GDM1 (cell line): ENCODE results near the gene KIAA1671.

Experiments used
- DNase-seq: peaks from one replicate; lab custom pipeline; 2025; lab: John Stamatoyannopoulos, UW

Gene KIAA1671

GRCh38 chr22:25068707-25069106, 116.2 kb downstream of the KIAA1671 start:
- DNase-seq = no peak

DNA sequence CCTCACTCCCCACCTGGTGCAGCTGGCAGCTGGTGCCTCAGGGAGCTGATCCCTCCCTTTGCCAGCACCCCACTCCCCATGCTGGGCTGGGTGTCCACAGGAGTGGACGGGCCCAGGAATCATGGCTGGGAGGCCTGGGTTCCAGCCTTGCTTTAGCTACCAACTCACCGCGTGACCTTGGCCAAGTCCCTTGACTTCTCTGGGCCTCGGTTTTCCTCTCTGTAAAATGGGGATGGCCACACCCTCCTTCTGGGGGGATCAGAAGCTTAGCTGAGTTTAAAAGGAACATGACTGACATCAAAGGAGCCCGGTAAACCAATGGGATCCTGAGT, 116.9 kb downstream of the KIAA1671 start:
- no peak for DNase-seq

GRCh38 chr22:25069758-25070481, 117.4 kb downstream of the KIAA1671 start:
- DNase-seq = no peak

DNA sequence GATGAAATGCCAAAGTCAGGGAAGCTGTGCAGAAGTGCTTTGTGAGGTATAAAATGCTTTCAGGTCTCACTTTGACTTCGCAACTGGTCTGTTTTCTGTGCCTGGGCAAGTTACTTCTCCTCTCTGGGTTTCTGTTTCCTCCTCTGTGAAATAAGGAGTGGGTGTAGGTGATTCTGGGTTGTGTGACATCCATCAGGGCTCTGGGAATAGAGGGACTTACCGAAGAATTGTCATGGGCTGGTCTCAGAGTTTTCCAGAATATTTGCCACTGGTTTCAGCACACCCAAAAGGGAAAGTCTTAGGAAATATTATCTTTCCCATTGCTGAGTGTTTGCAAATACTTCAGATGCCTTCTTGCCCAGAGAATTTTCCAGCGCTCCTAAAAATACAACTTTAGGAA, 118.4 kb downstream of the KIAA1671 start:
- no peak for DNase-seq

- DNase-seq = no peak
Observed at GRCh38 chr22:25071720-25072119, 119.2 kb downstream of the KIAA1671 start.

DNA sequence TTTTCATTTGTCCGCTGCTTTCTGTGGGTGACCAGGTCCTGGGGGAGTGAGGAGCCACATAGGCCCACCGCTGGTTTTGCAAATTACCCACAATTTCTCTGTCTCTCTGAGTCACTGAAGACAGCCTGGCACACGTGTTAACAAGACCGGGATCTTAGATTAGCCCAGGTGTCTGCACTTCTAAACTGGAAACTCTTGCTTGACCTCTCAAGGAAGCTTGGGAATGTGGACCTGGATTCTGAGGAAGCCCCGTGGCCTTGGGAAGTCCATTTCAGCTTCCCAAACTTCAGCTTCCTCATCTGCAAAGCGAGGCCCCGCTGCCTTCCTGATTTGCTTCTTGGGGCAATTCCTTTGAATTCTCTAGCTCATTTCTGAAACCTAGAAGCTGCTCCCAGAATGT, 119.9 kb downstream of the KIAA1671 start:
- no peak for DNase-seq

- DNase-seq = no peak
Observed at GRCh38 chr22:25076336-25076735, 123.8 kb downstream of the KIAA1671 start.

DNA sequence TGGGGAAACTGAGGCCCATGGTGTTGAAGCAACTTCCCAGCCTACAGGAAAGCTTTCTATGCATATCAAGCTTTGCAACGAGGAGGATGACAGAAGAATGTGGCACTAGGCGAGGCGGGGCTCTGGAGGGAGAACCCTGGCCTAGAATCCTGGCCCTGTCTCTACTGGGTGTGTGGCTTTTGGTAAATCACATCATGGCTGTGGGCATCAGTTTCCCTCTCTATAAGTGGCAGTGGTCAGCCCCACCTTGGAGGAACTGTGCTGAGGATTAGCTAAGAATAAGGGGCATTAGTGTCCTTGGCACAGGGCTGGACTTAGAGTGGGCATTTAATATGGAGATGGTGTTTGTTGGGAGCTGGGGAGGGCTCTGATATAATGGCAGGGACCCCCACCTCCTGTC, 124.5 kb downstream of the KIAA1671 start:
- no peak for DNase-seq

DNA sequence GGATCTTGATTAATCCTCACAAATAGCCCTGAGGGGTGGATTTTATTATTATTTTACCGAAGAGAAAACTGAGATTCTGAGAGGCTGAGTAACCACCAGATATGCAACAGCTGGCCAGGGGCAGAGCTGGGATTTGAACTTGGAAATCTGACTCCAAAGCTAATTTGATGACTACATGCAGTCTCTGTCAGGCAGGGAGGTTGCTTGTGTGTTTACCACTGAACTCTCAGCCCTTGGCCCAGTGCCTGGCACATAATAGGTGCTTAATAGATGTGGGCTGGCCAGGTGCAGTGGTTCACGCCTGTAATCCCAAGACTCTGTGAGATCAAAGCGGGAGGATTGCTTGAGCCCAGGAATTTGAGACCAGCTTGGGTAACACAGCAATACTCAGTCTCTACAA, 125.4 kb downstream of the KIAA1671 start:
- DNase-seq = no peak

- no peak for DNase-seq
Observed at GRCh38 chr22:25078591-25078990, 126.1 kb downstream of the KIAA1671 start.

GRCh38 chr22:25080855-25081254, 128.3 kb downstream of the KIAA1671 start:
- no peak for DNase-seq

DNA sequence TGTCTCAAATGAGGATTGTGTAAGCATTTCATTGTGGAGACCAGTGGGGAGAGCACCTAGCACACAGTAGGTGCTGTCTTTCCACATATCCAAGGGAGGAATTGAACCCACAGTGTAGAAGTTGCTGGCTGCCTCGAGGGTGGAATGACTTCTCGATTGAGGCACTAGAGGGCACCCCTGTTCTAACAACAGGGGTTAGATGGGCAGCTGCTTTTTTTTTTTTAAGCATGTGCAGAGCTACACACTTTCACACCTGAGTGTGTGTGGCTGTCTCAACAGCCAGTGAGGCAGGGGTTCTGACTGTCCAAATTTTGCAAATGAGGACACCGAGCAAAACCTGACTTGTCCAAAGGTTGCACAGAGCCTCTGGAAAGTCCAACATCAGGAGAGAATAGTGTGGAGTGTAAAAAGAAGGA, 128.9 kb downstream of the KIAA1671 start:
- peak; percentile 2 for DNase-seq

- no peak for DNase-seq
Observed at GRCh38 chr22:25082096-25082495, 129.6 kb downstream of the KIAA1671 start.

GRCh38 chr22:25083056-25083806, 130.7 kb downstream of the KIAA1671 start:
- no peak for DNase-seq

- DNase-seq = no peak
Observed at GRCh38 chr22:25083807-25084200, 131.3 kb downstream of the KIAA1671 start.

GRCh38 chr22:25084405-25085107, 132.0 kb downstream of the KIAA1671 start:
- no peak for DNase-seq

- no peak for DNase-seq
Observed at GRCh38 chr22:25085156-25085555, 132.6 kb downstream of the KIAA1671 start.

GRCh38 chr22:25085930-25086901, 133.7 kb downstream of the KIAA1671 start:
- no peak for DNase-seq

- no peak for DNase-seq
Observed at GRCh38 chr22:25086902-25087282, 134.4 kb downstream of the KIAA1671 start.

DNA sequence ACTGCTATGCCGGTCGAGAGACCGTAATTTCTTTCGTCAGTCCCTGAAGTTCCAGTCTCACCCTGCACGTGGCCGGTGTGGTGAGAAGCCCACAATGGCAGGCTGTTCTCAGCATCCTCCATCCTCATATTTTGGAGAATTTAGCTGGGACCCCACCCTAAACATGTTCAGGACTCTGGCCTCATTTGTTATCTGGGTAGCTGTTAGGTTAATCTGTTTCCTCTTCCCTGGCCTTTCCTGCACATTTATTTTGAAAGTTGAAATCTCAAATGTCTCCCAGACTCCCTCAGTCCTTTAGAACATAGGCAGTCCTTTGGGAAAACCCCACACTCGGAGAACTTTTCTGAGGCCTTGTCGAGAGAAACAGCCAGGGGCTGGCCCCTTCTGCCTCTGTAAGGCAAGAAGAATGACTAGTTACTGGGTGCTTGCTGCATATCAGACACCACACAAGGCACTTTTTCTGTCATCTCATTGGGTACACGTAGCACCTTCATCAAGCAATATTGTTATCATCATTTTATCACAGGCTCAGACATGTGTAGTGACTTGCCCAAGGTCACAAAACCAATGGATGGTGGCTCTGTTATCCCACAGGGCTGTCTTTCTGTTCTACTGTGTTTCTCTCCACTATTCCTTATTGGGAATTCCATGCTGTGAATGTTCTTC, 137.8 kb downstream of the KIAA1671 start:
- no peak for DNase-seq

DNA sequence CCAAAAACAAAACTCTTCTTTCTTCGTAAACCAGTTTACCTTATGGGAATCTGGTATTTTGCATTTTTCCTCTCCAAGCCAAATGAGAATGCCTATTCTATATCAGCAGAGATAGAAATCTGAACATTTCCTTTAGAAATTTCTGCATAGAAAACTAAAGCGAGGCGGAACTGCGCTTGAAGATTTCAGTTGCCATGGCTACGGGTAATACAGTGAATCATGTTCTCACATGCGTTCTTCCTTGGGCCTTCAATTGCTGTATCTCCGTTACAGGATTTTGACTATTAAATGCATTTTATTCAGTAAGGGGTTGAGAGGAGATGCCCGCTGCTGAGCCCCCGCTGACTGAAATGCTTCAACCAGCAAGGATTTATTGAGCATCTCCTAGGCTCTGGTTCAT, 138.9 kb downstream of the KIAA1671 start:
- DNase-seq = no peak
